Measurements from ENCODE around the gene TRAPPC3.
A peak's percentile ranks its signal among the peaks of the same experiment; 100 is the strongest.

Gene TRAPPC3

GRCh38 chr1:36144413-36144812, 4.9 kb downstream of the TRAPPC3 start:
- DNase-seq (no peak), ATAC-seq (no peak)
- Mint-ChIP-seq H3K27ac (no peak overlapping the region), H3K4me3 (no peak overlapping the region), H3K9me3 (no peaks in the 10 kb centered on the region), H3K4me1 (peaks cover 73% of the 10 kb centered on the region), H3K27me3 (no peaks in the 10 kb centered on the region)

DNA sequence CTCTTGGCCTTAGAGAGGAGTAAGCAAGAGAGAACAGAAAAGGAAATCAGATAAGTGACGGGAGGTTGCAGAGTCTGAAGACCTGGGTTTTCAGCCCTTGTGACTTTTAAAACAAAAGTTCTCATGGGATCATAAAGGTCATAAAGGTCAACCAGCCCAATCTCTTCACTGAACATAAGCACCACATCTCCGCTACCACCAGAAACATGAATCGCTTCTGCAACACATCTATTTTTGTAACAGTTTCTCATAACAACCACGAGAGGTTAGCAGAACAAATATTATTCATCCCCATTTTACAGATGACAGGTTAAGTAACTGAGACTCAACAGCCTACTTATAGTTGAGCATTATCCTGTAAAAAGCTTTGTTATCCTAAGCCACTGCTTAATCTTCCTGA, 5.9 kb downstream of the TRAPPC3 start:
- Mint-ChIP-seq H3K4me1 (peaks cover 69% of the 10 kb centered on the region), H3K27me3 (no peaks in the 10 kb centered on the region), H3K27ac (no peak overlapping the region), H3K9me3 (no peaks in the 10 kb centered on the region), H3K4me3 (no peak overlapping the region)
- ATAC-seq (no peak), DNase-seq (no peak)

- H3K9me3 Mint-ChIP-seq = no peaks in the 10 kb centered on the region
- no peak overlapping the region for H3K4me3 Mint-ChIP-seq
- H3K4me1 Mint-ChIP-seq = peaks cover 58% of the 10 kb centered on the region
- no peak for DNase-seq
- no peak for ATAC-seq
- peak overlapping the region in 1 of 2 donors; percentile 80 for H3K27ac Mint-ChIP-seq
- no peaks in the 10 kb centered on the region for H3K27me3 Mint-ChIP-seq
These were observed 7.2 kb downstream of the TRAPPC3 start for GRCh38 chr1:36142121-36142520.

GRCh38 chr1:36139521-36139920, 9.8 kb downstream of the TRAPPC3 start:
- no peak for ATAC-seq
- H3K9me3 Mint-ChIP-seq = no peaks in the 10 kb centered on the region
- H3K4me3 Mint-ChIP-seq = no peak overlapping the region
- no peaks in the 10 kb centered on the region for H3K27me3 Mint-ChIP-seq
- DNase-seq = no peak
- peaks cover 52% of the 10 kb centered on the region for H3K4me1 Mint-ChIP-seq
- peak overlapping the region in 1 of 2 donors; percentile 79 for H3K27ac Mint-ChIP-seq

DNA sequence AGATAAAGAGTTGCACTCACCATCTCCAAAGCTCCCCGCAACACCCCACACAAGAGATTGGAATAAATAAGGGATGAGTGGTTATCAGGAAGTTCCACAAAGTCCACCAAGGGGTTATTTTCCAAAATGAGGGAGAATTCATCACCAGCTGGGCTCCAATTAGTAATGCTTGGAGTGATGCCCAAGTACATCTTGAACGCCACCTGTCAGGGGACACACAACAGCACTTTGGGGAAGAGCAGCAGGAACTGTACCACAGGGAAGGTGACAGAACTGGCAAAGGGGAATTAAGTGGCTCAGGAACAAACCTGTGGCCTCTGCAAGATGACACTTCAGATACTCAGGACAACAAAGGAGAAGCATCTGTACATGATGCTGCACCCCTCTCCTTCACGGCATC, 11.5 kb downstream of the TRAPPC3 start:
- H3K4me1 Mint-ChIP-seq = peaks cover 40% of the 10 kb centered on the region
- no peaks in the 10 kb centered on the region for H3K27me3 Mint-ChIP-seq
- no peak for ATAC-seq
- no peak overlapping the region for H3K27ac Mint-ChIP-seq
- H3K4me3 Mint-ChIP-seq = no peak overlapping the region
- DNase-seq = no peak
- no peaks in the 10 kb centered on the region for H3K9me3 Mint-ChIP-seq

GRCh38 chr1:36137226-36137625, 12.1 kb downstream of the TRAPPC3 start:
- DNase-seq (no peak), ATAC-seq (no peak)
- no peaks in the 10 kb centered on the region for H3K9me3 Mint-ChIP-seq
- no peak overlapping the region for H3K27ac Mint-ChIP-seq
- H3K4me1 Mint-ChIP-seq = peaks cover 37% of the 10 kb centered on the region
- no peaks in the 10 kb centered on the region for H3K27me3 Mint-ChIP-seq
- no peak overlapping the region for H3K4me3 Mint-ChIP-seq

- DNase-seq = no peak
- Mint-ChIP-seq H3K4me3 (no peak overlapping the region), H3K27ac (peak overlapping the region in 1 of 2 donors; percentile 34), H3K9me3 (no peaks in the 10 kb centered on the region), H3K4me1 (peaks cover 30% of the 10 kb centered on the region), H3K27me3 (no peaks in the 10 kb centered on the region)
- no peak for ATAC-seq
These were observed 12.8 kb downstream of the TRAPPC3 start for GRCh38 chr1:36136535-36136934.

GRCh38 chr1:36135796-36136195, 13.5 kb downstream of the TRAPPC3 start:
- Mint-ChIP-seq H3K4me3 (no peak overlapping the region), H3K27me3 (no peaks in the 10 kb centered on the region), H3K27ac (no peak overlapping the region), H3K9me3 (no peaks in the 10 kb centered on the region), H3K4me1 (peaks cover 23% of the 10 kb centered on the region)
- no peak for ATAC-seq
- DNase-seq = no peak

DNA sequence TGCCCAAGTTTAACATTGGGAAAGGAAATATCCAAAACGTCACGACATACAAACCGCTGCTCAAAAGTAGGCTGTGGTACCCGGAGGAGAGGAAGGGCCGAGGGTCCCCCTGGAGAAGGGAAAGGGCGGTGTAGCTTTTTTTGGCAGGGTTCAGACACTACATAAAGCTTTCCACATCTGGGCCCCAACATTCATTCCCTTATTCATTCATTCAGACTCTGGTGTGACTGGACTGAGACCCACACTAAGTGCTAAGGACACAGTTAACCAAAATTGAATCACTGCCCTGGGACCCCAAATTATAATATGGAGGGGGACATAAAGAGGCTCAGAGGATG, 14.0 kb downstream of the TRAPPC3 start:
- Mint-ChIP-seq H3K4me3 (no peak overlapping the region), H3K27ac (peak overlapping the region in 1 of 2 donors; percentile 22), H3K27me3 (no peaks in the 10 kb centered on the region), H3K9me3 (no peaks in the 10 kb centered on the region), H3K4me1 (peaks cover 18% of the 10 kb centered on the region)
- no peak for DNase-seq
- no peak for ATAC-seq

DNA sequence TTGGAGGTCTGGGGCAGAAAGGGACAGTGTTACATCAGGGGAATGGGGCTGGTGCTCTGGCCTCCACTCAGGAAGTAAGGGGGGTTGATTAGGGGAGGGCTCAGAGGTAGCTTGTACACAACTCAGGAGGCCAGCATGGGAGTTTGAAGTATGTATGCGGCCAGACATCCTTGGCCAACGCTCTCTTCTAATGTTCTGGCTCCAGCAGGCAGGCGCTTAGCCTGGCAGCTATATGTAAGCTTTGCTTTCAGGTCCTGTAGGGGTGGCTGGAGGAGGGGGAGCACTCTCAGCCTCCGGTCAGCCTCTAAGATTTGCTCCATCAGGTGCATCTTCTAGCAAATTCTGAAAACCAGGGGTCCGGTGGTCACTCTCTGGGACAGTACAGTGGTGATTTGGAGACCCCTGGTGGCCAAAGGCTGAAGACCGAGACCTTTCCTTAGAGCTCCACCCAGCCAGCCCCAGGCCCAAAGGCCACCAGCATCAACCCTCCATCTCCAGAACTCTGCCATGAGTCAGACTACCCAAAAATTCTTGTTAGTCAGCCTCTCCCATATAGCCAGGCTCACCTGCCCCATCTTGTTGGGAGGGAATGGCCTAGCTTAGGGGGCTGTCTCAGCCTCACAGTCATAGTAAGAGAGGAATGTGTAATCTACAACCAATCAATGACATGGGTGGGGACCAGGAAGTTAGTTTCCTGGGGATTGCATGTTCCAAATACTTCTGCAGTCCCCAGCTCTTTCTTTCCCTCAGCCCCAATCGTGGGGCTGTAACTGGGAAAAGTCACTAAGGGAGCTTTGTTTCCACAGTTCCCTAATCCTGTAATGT, 14.6 kb downstream of the TRAPPC3 start:
- Mint-ChIP-seq H3K9me3 (no peaks in the 10 kb centered on the region), H3K4me3 (no peak overlapping the region), H3K27me3 (no peaks in the 10 kb centered on the region), H3K4me1 (peaks cover 13% of the 10 kb centered on the region), H3K27ac (peak overlapping the region in 1 of 2 donors; percentile 22)
- ATAC-seq (peak; percentile 91), DNase-seq (peak; percentile 52 to 57)

DNA sequence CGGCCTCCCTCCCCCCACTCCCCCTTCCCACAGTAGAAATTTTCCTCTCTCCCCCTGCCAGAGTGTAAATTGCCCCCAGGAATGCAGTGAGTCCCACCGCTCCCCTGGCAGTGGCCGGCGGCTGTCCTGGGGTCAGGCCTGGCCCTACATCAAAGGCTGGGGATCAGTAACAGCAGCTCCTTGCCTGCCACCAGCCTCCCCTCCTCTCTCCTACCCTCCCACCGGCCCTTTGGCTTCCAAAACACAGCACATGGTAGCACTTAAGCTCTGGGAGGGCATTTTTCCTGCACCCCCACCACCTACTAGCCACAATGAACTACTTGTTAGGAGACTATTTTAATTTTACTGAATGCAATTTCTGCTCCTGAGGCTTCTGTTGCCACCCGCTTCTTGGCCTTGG, 15.3 kb downstream of the TRAPPC3 start:
- Mint-ChIP-seq H3K4me3 (no peak overlapping the region), H3K4me1 (peaks cover 13% of the 10 kb centered on the region), H3K27me3 (no peaks in the 10 kb centered on the region), H3K27ac (peak overlapping the region in 1 of 2 donors; percentile 45), H3K9me3 (no peaks in the 10 kb centered on the region)
- no peak for ATAC-seq
- no peak for DNase-seq

DNA sequence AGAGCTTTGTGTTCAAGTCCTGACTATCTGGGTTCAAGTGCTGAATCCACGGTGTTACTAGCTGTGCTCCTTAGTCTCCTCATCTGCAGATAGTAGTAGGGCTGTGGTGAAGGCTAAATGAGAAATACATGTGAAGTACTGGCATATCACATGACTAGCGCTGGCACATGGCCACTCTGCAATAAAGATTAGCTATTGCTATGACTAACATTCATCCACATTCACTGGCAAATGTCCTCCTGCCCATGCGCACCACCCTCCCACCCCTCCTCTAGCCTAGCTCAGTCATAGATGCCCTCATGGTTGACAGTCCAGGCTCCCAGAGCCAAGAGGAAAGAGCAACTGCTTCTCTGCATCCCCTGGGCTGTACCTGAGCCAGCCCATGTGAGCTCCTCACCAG, 15.8 kb downstream of the TRAPPC3 start:
- no peak for ATAC-seq
- no peak overlapping the region for H3K4me3 Mint-ChIP-seq
- no peak for DNase-seq

DNA sequence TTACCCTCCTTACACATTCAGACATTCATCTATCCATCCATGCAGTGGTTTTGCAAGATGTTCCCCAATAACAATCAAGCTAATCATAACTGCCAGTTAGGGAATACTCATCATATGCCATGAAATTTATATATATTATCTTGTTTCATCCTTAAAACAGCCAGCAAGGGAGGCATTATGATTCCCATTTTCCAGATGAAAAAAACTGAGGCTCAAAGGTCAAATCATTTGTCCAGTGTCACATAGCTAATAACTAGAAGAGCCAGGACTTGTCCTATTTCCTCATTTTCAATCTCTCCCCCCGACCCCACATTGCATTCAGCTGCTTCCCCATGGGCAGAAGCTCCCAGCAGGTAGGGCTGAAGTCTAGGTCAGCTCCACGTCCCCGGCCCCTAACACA, 17.3 kb downstream of the TRAPPC3 start:
- Mint-ChIP-seq H3K27ac (no peak overlapping the region), H3K27me3 (no peaks in the 10 kb centered on the region), H3K4me3 (no peak overlapping the region), H3K4me1 (peaks cover 17% of the 10 kb centered on the region), H3K9me3 (no peaks in the 10 kb centered on the region)
- ATAC-seq (no peak), DNase-seq (no peak)

More for the DNA sequence above, 15.8 kb downstream of the TRAPPC3 start:
- no peaks in the 10 kb centered on the region for H3K27me3 Mint-ChIP-seq
- no peak overlapping the region for H3K27ac Mint-ChIP-seq
- H3K9me3 Mint-ChIP-seq = no peaks in the 10 kb centered on the region
- peaks cover 13% of the 10 kb centered on the region for H3K4me1 Mint-ChIP-seq

- no peaks in the 10 kb centered on the region for H3K9me3 Mint-ChIP-seq
- peaks cover 30% of the 10 kb centered on the region for H3K4me1 Mint-ChIP-seq
- no peak for DNase-seq
- no peak overlapping the region for H3K27ac Mint-ChIP-seq
- no peak for ATAC-seq
- H3K27me3 Mint-ChIP-seq = peaks cover 25% of the 10 kb centered on the region
- H3K4me3 Mint-ChIP-seq = no peak overlapping the region
These were observed 20.4 kb downstream of the TRAPPC3 start for GRCh38 chr1:36128905-36129206.

DNA sequence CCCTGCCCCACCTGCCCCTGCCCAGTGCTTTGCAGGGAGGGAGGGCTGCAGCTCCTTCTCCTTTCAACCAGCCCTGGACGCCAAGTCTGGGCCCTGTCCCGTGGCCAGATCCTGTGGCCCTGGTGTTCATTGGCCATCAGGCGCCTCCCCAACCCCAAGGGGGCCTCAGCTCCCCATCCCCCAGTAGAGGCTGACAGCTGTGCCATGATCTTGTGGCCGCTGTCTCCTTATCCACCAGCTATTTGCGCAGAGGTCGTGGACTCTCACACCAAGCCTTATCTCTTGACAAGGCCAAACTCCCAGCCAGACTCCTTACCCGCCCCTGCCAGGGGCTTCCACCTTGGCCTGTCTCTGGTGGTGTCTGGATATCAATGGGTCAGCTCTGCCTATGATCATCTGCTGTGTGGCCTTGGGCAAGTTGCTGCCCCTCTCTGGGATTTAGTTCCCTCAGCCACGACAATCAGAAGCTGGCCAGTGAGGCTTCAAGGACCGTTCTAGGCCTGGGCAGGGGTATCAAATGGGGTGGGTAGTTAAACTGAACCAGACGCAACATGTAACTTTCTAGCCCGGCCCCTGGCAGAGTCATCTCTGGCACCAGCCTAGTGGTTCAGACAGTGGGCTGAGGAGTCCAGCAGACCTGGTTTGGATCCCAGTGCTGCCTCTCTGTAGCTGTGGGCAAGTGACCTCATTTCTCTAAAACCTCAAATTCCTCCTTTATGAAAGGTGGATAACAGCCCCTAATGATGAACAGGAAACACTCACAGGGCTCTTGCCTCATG, 21.0 kb downstream of the TRAPPC3 start:
- Mint-ChIP-seq H3K27ac (no peak overlapping the region), H3K9me3 (no peaks in the 10 kb centered on the region), H3K4me1 (peaks cover 36% of the 10 kb centered on the region), H3K27me3 (peaks cover 31% of the 10 kb centered on the region), H3K4me3 (no peak overlapping the region)
- ATAC-seq = no peak
- DNase-seq = no peak

DNA sequence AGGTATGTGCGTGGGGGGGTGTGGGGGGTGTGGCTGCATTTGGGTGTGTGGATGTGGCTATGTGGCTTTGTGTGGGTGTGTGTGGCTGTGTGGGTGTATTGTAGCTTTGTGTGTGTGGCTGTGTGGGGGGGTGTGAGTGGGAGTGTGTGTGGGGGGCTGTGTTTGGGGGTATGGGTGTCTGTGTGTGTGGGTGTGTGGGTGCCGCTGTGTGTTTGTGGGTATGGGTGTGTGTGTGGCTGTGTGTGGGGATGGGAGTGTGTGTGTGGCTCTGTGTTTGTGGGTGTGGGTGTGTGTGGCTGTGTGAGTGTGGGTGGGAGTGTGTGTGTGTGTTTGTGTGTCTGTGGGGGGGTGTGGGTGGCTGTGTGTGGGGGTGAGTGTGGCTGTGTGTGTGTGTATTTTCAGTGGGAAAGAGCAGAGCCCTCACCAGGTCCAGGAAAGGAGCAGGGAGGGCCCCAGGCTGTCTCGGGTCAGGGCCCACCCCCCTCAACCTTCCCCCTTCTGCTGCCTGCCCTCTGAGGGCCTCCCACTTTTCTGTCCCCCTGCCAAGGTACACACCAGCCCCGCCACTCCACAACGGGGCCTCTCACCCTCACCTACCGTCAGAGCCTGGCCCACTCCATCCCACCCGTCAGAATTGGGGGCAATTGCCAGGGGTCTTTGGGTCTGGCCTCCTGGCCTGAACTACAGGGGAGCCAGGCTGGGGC, 22.3 kb downstream of the TRAPPC3 start:
- Mint-ChIP-seq H3K27ac (no peak overlapping the region), H3K4me1 (peaks cover 46% of the 10 kb centered on the region), H3K9me3 (no peaks in the 10 kb centered on the region), H3K4me3 (no peak overlapping the region), H3K27me3 (peaks cover 44% of the 10 kb centered on the region)
- ATAC-seq = no peak
- DNase-seq = no peak

All from stimulated activated naive CD8-positive, alpha-beta T cell treated with anti-CD3 and anti-CD28 coated beads, Interleukin-15, amount 100 ng/mL, for 72 hours (primary cell).